Thyroid gland (tissue), 4 donors: Measurements from ENCODE around the gene TNS3.

Source experiments
- POLR2A ChIP-seq, 2 donors: fragments of 450-650 bp; IDR thresholded peaks; one replicate each; pipeline ENCODE4 v1.6.1; 2017; ENCODE audit warnings: antibody characterized with exemption in 2 of 2, mild to moderate bottlenecking in 2 of 2, moderate library complexity in 1 of 2
- TF ChIP-seq, protein P1 (sequence below), 6 experiments: fragments of 200-600 bp in 3 of 6; fragments of 450-650 bp in 3 of 6; sonication (generic) in 3 of 6; IDR thresholded peaks; one replicate each; pipeline ENCODE4 v1.5.1; 2016 to 2019; ENCODE audit warnings: antibody characterized with exemption in 6 of 6, mild to moderate bottlenecking in 2 of 6, inconsistent platforms in 1 of 6, moderate library complexity in 1 of 6

GRCh38 chr7:47428768-47429472 lies 153.0 kb downstream of the TNS3 start:
- TF ChIP-seq, protein P1, sequence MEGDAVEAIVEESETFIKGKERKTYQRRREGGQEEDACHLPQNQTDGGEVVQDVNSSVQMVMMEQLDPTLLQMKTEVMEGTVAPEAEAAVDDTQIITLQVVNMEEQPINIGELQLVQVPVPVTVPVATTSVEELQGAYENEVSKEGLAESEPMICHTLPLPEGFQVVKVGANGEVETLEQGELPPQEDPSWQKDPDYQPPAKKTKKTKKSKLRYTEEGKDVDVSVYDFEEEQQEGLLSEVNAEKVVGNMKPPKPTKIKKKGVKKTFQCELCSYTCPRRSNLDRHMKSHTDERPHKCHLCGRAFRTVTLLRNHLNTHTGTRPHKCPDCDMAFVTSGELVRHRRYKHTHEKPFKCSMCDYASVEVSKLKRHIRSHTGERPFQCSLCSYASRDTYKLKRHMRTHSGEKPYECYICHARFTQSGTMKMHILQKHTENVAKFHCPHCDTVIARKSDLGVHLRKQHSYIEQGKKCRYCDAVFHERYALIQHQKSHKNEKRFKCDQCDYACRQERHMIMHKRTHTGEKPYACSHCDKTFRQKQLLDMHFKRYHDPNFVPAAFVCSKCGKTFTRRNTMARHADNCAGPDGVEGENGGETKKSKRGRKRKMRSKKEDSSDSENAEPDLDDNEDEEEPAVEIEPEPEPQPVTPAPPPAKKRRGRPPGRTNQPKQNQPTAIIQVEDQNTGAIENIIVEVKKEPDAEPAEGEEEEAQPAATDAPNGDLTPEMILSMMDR (IDR thresholded peaks at IDR 0.05) = no peak
- no peak for TF ChIP-seq POLR2A (IDR thresholded peaks at IDR 0.05)
